Right ventricle myocardium superior (tissue), 1 donor: ENCODE measurements around the gene GNB1L. TPM values are rescaled to one million over a fixed set of nuclear protein-coding genes. Genes with fewer than 3 reads are reported as not detected.
A peak's percentile ranks its signal among the peaks of the same experiment; 100 is the strongest.
"Not testable (repeated sequence)": the region's sequence is repeated elsewhere in the genome, so short reads cannot be mapped to it uniquely, and the experiment has no call there.

Source experiments
- ATAC-seq: fragments of 200-7000 bp; cut with Tn5 transposase; one replicate; pipeline ENCODE4 v1.9.1; 2020; ENCODE audit warnings: mild to moderate bottlenecking; ENCODE audit not compliant: poor library complexity
- DNase-seq: peaks from one replicate; pipeline ENCODE4 v3.0.0-alpha.2; 2020
- intact Hi-C: fragments of 100-400 bp; cut with DNase I; formaldehyde crosslinking; loops from one replicate; pipeline ENCODE4 v1.11.2; 2022
- total RNA-seq: library from RNA; stranded (reverse); fragmentation: NEBNext Ultra II Directional; extraction: Animal tissue kit (Norgen Biotek cat#: 25700); gene quantifications from one replicate; pipeline ENCODE4 v1.2.1, GENCODE V29; 2021
- donor health status: DM: no; HTN: yes; CAD: no; lungs with severe emphysema.

The GNB1L gene
- total RNA-seq, 1 donor from 2014 or later = 2.5 TPM

- DNase-seq = peak; percentile 24
- intact Hi-C loops = no loop called here
- no peak for ATAC-seq
Measured at GRCh38 chr22:19797086-19798002, 57.3 kb downstream of the GNB1L start.

DNA sequence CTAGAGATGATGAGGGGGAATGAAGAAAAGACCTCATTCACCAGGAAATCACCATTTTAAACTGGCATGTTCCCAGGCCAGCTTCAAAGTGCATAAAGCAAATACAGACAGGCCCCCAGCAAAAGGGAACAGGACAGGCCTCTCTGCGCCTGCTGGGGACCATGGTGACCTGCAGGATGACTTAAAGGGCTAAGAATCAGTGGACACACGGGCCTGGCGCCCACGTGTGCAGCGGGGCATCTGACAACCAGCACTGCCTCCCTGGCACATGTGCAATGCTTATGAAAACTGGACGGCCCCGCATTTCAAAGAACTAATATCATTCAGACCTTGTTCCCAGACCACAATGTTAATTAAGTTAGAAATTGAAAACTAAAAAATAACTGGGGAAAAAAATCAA lies 58.5 kb downstream of the GNB1L start:
- ATAC-seq (no peak), DNase-seq (peak; percentile 17)
- intact Hi-C loops = no loop called here

- ATAC-seq = no peak
- DNase-seq = peak; percentile 23
- intact Hi-C loops = no loop called here
Measured at GRCh38 chr22:19795617-19796008, 59.1 kb downstream of the GNB1L start.

DNA sequence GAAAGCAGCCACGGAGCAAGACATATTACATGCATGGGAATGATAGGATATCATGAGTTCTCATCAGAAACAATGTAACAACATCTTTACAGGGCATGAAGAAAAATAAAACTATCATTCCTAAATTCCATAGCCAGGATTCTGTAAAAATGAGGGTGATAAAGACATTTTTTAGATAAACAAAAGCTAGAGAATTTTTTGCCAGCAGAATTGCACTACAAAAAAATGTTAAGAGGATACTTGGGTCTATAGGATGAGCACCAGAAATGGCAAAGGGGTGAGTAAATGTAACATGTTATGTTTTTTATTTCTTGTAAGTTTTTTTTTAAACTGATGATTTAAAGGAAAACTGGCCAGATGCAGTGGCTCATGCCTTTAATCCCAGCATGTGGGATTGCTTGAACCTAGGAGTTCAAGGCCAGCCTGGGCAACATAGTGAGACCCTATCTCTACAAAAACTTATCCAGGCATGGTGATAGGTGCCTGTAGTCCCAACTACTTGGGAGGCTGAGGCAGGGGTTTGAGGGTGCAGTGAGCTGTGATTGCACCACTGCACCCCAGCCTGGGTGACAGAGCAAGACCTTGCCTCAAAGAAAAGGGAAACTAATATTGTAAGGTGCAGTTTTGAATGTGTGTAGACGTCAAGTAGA lies 60.9 kb downstream of the GNB1L start:
- no peak for DNase-seq
- intact Hi-C loops = no loop called here
- ATAC-seq = no peak

- ATAC-seq = no peak
Measured at GRCh38 chr22:19793161-19793560, 61.5 kb downstream of the GNB1L start.

GRCh38 chr22:19792383-19792896 lies 62.2 kb downstream of the GNB1L start:
- intact Hi-C loops, DNase-seq, ATAC-seq: not testable (repeated sequence)

More at GRCh38 chr22:19793161-19793560, 61.5 kb downstream of the GNB1L start:
- intact Hi-C loops = no loop called here
- no peak for DNase-seq

GRCh38 chr22:19791894-19792293 lies 62.8 kb downstream of the GNB1L start:
- no peak for DNase-seq
- ATAC-seq = no peak
- intact Hi-C loops = no loop called here

GRCh38 chr22:19791243-19791642 lies 63.4 kb downstream of the GNB1L start:
- ATAC-seq (no peak), DNase-seq (no peak)
- intact Hi-C loops = no loop called here

DNA sequence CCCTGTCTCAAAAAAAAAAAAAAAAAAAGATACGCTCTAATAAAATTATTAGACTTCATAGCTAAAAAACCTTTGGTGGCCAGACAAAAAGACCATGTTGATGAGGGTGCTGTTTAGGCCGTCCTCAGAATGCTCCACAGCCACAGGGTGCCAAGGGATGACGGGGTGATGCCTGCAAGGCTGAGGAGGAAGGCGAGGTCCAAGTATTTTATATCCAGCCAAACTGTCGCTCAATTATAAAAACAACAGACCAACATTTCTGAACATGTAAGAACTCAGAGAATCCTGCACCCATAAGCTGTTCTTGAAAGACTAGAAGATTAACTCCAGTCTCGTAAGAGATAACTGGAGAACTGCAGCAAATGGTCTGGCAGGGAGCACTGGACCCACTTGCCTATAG lies 64.8 kb downstream of the GNB1L start:
- ATAC-seq = no peak
- intact Hi-C loops = no loop called here

GRCh38 chr22:19789406-19789805 lies 65.3 kb downstream of the GNB1L start:
- ATAC-seq (no peak), DNase-seq (peak; percentile 17)
- intact Hi-C loops = no loop called here

More for the DNA sequence above, 64.8 kb downstream of the GNB1L start:
- DNase-seq = peak; percentile 13

DNA sequence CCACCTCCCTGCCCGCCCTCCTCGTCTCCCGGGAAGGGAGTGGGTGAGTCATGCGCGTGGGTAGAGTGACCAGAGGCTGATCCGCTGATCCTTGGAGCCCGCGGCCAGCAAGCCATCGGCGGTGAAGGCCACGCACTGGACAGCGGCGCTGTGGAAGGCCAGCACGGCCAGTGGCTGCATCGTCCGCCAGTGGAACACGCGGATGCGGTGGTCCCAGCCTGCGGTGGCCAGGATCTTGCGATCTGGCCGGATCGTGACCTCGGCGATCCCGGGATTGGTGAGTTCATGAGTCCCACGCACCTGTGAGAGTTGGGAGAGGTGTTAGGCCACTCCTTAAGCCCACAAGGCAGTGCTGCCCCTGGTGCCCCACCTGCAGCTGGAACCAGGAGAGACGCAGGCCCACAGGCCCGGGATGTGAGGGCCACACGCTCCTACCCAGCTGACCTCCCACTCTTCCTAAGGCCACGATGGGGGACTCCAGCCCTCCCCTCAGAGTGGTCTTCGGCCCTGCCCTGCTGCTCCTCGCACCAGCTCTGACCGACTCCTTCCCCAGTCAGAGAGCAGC lies 65.9 kb downstream of the GNB1L start:
- intact Hi-C loops = no loop called here
- DNase-seq = peak; percentile 30
- ATAC-seq = no peak

- DNase-seq = peak; percentile 31
- intact Hi-C loops = no loop called here
- no peak for ATAC-seq
Measured at GRCh38 chr22:19787849-19788141, 66.9 kb downstream of the GNB1L start.

GRCh38 chr22:19786959-19787848 lies 67.5 kb downstream of the GNB1L start:
- DNase-seq (peak; percentile 34), ATAC-seq (no peak)
- intact Hi-C loops = no loop called here

DNA sequence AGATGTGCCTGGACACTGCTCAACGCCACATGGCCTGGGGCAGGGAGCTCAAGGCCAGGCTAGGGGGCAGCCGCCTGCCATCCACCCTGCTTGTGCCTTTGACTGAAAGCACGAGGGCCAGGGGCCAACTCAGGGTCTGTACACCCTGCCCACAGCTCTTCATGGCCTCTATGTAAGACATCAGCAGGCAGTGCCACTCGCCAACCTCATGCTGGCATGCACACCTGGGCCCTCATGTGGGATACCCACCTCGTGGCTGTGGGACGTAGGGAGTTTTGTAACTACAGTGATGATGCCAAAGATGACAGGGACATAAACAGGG lies 68.4 kb downstream of the GNB1L start:
- intact Hi-C loops = no loop called here
- DNase-seq = peak; percentile 26

GRCh38 chr22:19785461-19786263 lies 69.0 kb downstream of the GNB1L start:
- DNase-seq (peak; percentile 16), ATAC-seq (no peak)
- intact Hi-C loops = no loop called here

More for the DNA sequence above, 68.4 kb downstream of the GNB1L start:
- ATAC-seq = no peak

GRCh38 chr22:19784384-19785175 lies 70.1 kb downstream of the GNB1L start:
- ATAC-seq = no peak
- DNase-seq = peak; percentile 26
- intact Hi-C loops = no loop called here
